ENCODE results near the gene BRSK2.
"Not testable (repeated sequence)": the region's sequence is repeated elsewhere in the genome, so short reads cannot be mapped to it uniquely, and the experiment has no call there.

Gene BRSK2

GRCh38 chr11:1409852-1410125, 20.1 kb downstream of the BRSK2 start:
- DNase-seq (ENCODE audit: low spot score) = not testable (repeated sequence)

GRCh38 chr11:1410366-1411291, 20.9 kb downstream of the BRSK2 start:
- peak; percentile 71 for DNase-seq (ENCODE audit: low spot score)

- DNase-seq (ENCODE audit: low spot score) = no peak
Measured at GRCh38 chr11:1411301-1411700, 21.6 kb downstream of the BRSK2 start.

- not testable (repeated sequence) for DNase-seq (ENCODE audit: low spot score)
Measured at GRCh38 chr11:1411739-1412138, 22.0 kb downstream of the BRSK2 start.

- DNase-seq (ENCODE audit: low spot score) = no peak
Measured at GRCh38 chr11:1412377-1413095, 22.8 kb downstream of the BRSK2 start.

- DNase-seq (ENCODE audit: low spot score) = peak; percentile 51
Measured at GRCh38 chr11:1414650-1415049, 24.9 kb downstream of the BRSK2 start.

- no peak for DNase-seq (ENCODE audit: low spot score)
Measured at GRCh38 chr11:1415631-1416030, 25.9 kb downstream of the BRSK2 start.

- not testable (repeated sequence) for DNase-seq (ENCODE audit: low spot score)
Measured at GRCh38 chr11:1418192-1418795, 28.6 kb downstream of the BRSK2 start.

- no peak for DNase-seq (ENCODE audit: low spot score)
Measured at GRCh38 chr11:1419811-1420210, 30.1 kb downstream of the BRSK2 start.

- DNase-seq (ENCODE audit: low spot score) = no peak
Measured at GRCh38 chr11:1421291-1421690, 31.6 kb downstream of the BRSK2 start.

GRCh38 chr11:1422481-1422880, 32.7 kb downstream of the BRSK2 start:
- DNase-seq (ENCODE audit: low spot score) = no peak

GRCh38 chr11:1422981-1423380, 33.2 kb downstream of the BRSK2 start:
- no peak for DNase-seq (ENCODE audit: low spot score)

GRCh38 chr11:1423406-1423805, 33.7 kb downstream of the BRSK2 start:
- DNase-seq (ENCODE audit: low spot score) = not testable (repeated sequence)

GRCh38 chr11:1425006-1425405, 35.3 kb downstream of the BRSK2 start:
- no peak for DNase-seq (ENCODE audit: low spot score)

- no peak for DNase-seq (ENCODE audit: low spot score)
Measured at GRCh38 chr11:1425439-1425838, 35.7 kb downstream of the BRSK2 start.

GRCh38 chr11:1428762-1429316, 39.1 kb downstream of the BRSK2 start:
- no peak for DNase-seq (ENCODE audit: low spot score)

GRCh38 chr11:1433568-1433967, 43.8 kb downstream of the BRSK2 start:
- no peak for DNase-seq (ENCODE audit: low spot score)

- DNase-seq (ENCODE audit: low spot score) = no peak
Measured at GRCh38 chr11:1433977-1434640, 44.4 kb downstream of the BRSK2 start.

- not testable (repeated sequence) for DNase-seq (ENCODE audit: low spot score)
Measured at GRCh38 chr11:1435479-1435819, 45.7 kb downstream of the BRSK2 start.

- DNase-seq (ENCODE audit: low spot score) = no peak
Measured at GRCh38 chr11:1435820-1436467, 46.2 kb downstream of the BRSK2 start.

- DNase-seq (ENCODE audit: low spot score) = no peak
Measured at GRCh38 chr11:1436468-1437039, 46.8 kb downstream of the BRSK2 start.

All from cerebellar cortex (tissue), 1 donor.